HG03565 (cell line): Measurements from ENCODE around the gene OXER1.
"Not testable (repeated sequence)": the region's sequence is repeated elsewhere in the genome, so short reads cannot be mapped to it uniquely, and the experiment has no call there.

Experiments used
- ATAC-seq: cut with Tn5 transposase; IDR thresholded peaks from one replicate; pipeline ENCODE4 v1.9.1; 2021; ENCODE audit warnings: mild to moderate bottlenecking, moderate library complexity; ENCODE audit not compliant: unreplicated experiment

The OXER1 gene

DNA sequence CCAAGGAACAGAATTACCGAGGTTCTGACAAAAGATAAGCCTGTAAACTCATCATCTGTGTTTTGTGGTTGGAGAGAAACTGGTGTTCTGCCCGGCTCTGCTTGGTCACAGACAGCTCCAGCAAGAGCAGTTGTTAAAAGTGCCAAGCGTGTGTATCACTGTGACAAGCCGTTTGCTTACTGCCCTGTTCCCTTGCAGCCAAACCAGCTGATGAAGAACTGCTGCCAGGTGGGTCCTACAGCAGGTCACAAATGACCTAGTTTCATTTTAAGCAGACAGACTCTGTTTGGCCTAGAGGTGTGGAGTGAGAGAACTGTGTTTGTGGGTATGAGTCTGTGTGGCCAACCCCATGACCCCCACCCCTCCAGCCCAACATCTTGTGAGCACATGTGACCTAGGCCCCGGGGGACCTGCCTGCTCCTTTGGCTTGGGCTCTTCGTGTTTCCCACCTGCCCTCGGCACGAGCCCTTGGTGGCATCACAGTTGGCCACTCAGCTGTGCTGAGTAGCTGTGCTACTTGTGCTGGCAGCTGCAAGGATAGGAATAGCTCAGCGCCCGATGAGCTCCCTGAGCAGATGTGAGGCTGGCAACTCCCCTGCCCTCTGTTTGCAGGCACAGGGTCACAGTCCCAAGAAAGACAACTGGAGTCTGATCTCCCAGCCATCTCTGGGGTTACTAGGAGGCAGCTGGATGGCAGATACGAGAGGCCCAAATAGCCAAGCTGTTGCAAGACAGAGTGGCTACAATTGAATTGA lies 9.7 kb downstream of the OXER1 start:
- ATAC-seq: peak; percentile 50

DNA sequence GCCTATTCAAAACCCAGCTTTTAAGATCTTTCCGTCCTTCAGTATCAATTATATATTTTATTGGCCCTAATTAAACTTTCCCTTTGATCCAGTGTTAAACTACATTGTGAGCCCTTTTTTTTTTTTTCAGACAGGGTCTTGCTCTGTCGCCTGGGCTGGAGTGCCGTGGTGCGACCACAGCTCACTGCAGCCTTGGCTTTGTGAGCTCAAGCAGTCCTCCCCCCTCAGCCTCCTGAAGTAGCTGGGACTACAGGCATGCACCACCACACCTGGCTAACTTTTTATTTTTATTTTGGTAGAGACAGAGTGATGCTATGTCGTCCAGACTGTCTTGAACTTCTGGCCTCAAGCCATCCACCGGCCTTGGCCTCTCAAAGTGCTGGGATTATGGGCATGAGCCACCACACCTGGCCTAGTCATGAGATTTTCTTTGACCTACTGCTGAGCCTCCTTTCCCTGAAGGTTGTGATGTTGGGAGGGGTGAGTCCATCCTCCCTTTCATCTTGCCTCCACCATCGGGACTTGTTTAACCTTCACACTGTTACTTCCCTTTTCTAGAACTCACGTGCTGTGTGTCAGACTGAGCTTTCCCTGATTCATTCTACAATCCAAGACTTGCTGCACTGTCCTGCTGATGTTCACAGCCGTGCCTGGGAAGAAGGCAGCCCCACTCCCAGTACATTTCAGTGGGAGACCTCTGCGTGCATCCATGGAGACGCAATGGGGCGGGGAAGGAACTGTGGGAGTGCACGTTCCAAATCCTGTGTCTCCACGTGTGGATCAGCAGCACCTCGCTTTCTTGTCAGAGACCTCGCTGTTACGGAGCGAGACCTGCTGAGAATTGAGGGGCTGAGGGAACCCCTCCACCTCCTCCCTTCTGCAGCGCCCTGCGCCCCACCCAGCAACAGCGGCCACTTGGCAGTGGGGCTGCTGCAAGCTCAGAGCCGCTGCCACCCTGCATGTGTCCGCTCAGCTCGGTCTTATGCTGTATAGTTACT lies 10.8 kb downstream of the OXER1 start:
- ATAC-seq: no peak

DNA sequence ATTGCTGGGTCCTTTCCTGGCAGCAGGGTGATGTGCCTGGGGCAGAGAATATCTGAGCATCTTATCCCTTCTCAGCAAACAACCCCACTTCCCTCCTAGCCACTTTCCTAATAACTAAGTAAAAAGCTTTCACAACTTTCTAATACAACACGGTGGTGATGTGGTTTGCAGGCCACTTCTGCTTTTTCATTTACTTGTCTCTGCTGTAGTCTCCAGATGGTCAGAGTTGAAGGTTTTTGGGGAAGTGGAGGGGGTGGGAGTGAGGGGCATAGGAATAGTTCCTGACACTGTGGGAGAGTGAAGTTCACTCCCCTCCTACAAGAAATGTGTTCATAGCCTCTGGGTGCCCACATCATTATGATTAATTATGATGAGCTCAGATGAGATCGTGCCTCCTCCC lies 11.6 kb downstream of the OXER1 start:
- ATAC-seq: peak; percentile 68

GRCh38 chr2:42748840-42749239 lies 15.1 kb downstream of the OXER1 start:
- no peak for ATAC-seq

- ATAC-seq: no peak
Observed at GRCh38 chr2:42747422-42747821, 16.5 kb downstream of the OXER1 start.

- ATAC-seq: no peak
Observed at GRCh38 chr2:42744545-42745082, 19.3 kb downstream of the OXER1 start.

DNA sequence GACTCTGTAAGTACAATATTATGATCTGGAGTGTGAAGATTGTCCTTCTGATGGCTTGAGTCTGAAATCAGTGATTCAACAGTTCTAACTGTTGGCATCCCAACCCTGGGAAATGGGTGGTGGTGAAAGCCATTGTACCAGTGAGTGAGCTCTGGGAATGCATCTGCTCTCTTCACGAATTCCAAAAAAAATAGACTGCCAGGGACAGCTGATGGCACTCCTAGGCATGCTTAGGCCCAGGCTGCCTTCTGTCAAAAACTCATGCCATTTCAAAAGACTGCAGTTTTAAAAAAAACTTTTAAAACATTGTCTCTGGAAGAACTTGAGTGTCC lies 20.3 kb downstream of the OXER1 start:
- ATAC-seq: no peak

DNA sequence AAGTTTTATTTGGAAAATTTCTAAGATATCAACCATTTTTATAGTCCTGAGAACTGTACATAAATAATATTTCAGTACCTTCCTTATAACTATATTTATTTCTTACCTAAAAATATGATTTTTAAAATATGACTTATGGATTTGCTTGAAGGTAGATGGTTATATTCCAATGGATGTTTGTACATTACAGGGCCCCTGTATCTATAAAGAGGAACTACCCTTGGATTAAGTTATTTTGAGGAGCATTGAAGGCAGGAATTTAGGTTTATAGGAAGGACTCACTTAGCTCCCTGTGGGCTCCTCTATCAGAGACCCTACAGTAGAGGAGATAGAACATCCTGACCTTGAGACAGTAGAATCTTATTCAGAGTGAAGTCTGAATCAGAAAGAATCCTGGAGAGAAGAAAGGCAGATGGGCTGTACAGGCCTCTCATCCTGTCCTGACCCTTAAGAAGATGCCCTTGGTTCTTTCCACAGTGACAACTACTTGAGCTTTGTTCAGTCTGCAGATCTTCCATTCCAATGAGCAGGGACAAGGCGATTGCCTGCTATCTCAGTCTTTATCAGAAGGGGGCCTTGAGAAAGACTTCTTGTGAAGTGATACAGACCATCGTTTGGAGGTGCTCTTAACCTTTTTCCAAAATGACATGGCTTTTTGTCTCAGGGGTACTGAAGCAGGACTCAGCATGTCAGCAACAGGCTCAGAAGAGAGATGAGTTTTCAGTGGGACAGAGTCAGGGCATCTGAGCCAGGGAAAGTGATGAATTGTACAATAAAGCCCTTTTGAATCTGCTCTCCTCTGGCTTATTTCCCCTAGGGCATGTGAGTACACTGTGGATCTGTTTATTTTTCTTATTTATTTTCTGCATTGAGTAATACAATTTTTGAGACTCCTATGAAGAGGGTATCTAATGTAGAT lies 20.9 kb downstream of the OXER1 start:
- ATAC-seq: no peak

DNA sequence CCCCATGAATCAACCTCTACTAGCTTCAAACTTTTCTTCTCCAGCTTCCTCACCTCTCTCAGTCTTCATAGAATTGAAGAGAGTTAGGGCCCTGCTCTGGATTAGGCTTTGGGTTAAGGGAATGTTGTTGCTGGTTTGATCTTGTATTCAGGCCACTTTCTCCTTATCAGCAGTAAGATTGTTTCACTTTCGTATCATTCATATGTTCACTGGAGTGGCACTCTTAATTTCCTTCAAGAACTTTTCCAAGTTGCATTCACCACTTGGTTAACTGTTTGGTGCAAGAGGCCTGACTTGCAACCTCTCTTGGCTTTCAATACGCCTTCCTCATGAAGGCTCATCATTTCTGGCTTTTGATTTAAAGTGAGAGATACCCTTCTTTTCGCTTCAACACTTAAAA lies 22.8 kb downstream of the OXER1 start:
- no peak for ATAC-seq

DNA sequence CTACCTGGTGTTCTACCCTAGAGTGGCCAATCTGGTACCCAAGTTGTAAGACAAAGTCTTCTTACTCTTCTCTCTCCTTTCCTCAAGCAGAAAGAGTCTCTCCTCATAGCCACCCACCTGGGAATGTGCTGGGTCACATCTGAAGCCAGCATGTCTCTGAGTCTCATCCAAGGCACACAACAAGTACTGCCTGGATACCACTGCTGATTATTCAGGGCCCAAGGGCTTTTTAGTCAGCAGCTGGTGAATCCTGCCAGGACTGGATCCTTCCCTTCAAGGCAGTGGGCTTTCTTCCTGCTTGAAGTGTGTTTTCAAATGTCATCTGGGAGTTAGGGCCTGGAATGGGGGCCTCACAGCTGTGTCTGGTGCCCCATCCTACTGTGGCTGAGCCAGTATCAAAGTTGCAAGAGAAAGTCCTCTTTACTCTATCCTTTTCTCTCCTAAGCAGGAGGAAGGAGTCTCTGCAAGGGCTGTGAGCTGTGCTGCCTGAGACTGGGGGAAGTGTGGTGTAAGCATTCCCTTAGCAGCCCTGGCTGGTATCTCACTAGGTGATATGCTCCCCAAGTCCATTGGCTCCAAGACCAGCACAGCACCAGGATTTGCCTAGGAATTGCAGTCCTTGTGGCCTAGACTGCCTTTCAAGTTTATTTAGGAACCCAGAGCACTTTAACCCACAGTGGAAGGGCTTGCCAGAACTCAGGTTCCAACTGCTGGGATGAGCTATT lies 27.2 kb downstream of the OXER1 start:
- ATAC-seq: no peak

- no peak for ATAC-seq
Observed at GRCh38 chr2:42733852-42734251, 30.1 kb downstream of the OXER1 start.

GRCh38 chr2:42731316-42731715 lies 32.6 kb downstream of the OXER1 start:
- ATAC-seq: not testable (repeated sequence)

- ATAC-seq: no peak
Observed at GRCh38 chr2:42726680-42727079, 37.3 kb downstream of the OXER1 start.

DNA sequence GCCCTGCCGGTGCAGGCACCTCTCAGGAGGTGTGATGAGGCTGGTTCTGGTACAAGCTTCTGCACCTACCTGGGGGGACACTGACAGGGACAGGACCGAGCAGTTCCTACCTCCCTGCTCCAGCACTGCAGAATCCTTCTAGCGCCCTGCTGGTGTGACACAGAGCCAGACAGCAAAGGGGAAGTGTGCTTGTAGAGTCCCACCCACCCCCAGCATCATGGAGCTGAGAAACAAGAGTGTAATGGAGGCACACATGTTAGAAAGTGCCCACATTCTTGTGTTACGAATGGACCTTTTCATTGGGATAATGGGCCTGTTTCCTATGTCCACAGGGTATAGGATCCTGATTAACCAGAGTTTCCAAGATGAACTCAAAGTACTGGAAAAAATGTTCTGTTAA lies 38.3 kb downstream of the OXER1 start:
- ATAC-seq: no peak

- no peak for ATAC-seq
Observed at GRCh38 chr2:42724886-42725285, 39.0 kb downstream of the OXER1 start.

DNA sequence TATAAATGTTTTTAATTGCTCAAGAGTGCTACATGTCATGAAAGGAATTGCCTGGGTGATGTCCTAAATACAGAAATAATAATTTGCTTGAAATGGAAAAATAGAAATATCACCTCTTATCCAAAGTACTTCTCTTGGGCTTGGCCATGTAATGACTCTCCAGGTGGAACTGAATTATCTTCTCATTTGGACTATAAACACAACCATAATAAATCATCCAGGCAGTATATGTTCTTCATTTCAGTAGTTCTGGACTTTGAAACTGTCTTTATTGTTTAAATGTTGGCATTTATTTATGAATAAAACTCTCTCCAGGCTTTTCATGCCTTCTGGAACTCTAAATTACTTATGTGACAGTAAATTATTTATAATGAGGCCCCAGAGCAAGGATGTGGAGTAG lies 40.5 kb downstream of the OXER1 start:
- ATAC-seq: no peak

- ATAC-seq: peak; percentile 98
Observed at GRCh38 chr2:42722320-42723190, 41.4 kb downstream of the OXER1 start.

DNA sequence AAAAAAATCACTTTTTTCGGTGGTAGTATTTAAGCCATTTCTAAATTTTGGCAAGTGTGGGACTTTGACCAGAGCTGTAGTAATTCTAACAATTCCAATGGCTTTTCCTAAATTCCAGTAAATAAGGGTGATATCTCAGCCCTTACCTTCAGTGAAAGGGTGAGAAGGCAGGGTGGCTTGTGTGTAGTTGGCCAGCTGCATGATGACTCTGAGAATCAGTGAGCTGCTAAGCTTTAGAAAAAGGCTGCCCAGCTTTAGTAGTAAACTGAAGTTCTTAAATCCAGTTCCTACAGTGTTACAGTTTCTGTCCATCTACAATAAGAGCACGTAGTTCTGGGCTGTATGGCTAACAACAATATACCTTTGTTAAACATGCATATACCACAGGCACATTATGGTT lies 42.0 kb downstream of the OXER1 start:
- no peak for ATAC-seq

DNA sequence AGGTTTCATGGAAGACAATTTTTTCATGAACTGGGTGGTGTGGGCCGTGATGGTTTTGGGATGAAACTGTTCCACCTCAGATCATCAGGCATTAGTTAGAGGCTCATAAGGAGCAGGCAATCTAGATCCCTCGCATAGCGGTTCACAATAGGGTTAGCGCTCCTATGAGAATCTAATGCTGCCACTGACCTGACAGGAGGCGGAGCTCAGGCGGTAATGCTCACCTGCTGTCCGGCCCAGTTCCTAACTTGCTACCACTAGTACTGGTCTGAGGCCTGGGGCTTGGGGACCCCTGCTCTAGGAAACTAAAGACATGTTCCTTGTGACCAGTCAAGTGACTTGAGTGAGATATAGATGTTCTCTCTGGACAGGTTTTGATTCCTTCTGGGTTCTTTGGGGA lies 49.2 kb downstream of the OXER1 start:
- ATAC-seq: no peak
